HepG2 (cell line): ENCODE measurements around the gene UQCC2. TPM values are rescaled to one million over a fixed set of nuclear protein-coding genes. Genes with fewer than 3 reads are reported as not detected.

Source experiments
- ATAC-seq: fragments of 200-7000 bp; cut with Tn5 transposase; 3 replicates; pipeline ENCODE4 v1.9.1; 2020; ENCODE audit warnings: mild to moderate bottlenecking, moderate library complexity
- BruUV-seq: library from RNA; stranded (reverse); fragments of 400-500 nt; replicated peaks from 2 replicates; lab custom pipeline; 2021; lab: Mats Ljungman, UMichigan
- CTCF ChIA-PET: fragments of 300-600 bp; formaldehyde crosslinking; extraction: SDS; loops from one replicate; lab custom pipeline; 2021; ENCODE audit warnings: low total read pairs, inconsistent platforms, low intra/inter-chr PET ratio; lab: Yijun Ruan, JAX
- POLR2A ChIA-PET: fragments of 350-600 bp; sonication (Branson Sonifier 250); formaldehyde crosslinking; loops from one replicate; lab custom pipeline; 2020; ENCODE audit warnings: antibody characterized with exemption, inconsistent platforms; lab: Yijun Ruan, JAX
- DNase-seq: peaks from one replicate; pipeline ENCODE4 v3.0.0-alpha.2; 2015; ENCODE audit warnings: low spot score
- FAIRE-seq: peaks from 3 replicates; lab custom pipeline; 2011; peaks lifted over from hg19 to GRCh38; lab: Jason Lieb, UNC
- H2AFZ ChIP-seq: one replicate; pipeline ENCODE4 v1.6.1; 2011; ENCODE audit warnings: low read length, inconsistent platforms
- H3K27ac ChIP-seq: fragments of 300-600 bp; 3 replicates; pipeline ENCODE4 v1.8.0; 2011; ENCODE audit warnings: mixed run types, mild to moderate bottlenecking, mixed read lengths, low read length, inconsistent platforms; ENCODE audit not compliant: insufficient read depth; ENCODE audit errors: extremely low read length
- H3K27me3 ChIP-seq, 2 experiments: fragments of 200-600 bp in 1 of 2; 2 replicates in 1 of 2; 3 replicates in 1 of 2; pipeline versions ENCODE4 v1.6.0 to v1.8.0; 2011; ENCODE audit warnings: low read length in 2 of 2, mild to moderate bottlenecking in 2 of 2, moderate library complexity in 2 of 2, inconsistent platforms in 1 of 2; ENCODE audit not compliant: insufficient read depth in 2 of 2, control insufficient read depth in 1 of 2
- H3K36me3 ChIP-seq, 2 experiments: fragments of 200-600 bp in 1 of 2; replicated peaks in 1 of 2; 2 replicates in 1 of 2; 3 replicates in 1 of 2; pipeline versions ENCODE4 v1.5.1 to v1.8.0; 2011; ENCODE audit warnings: low read length in 2 of 2, inconsistent platforms in 1 of 2; ENCODE audit not compliant: insufficient read depth in 2 of 2, control insufficient read depth in 1 of 2
- H3K4me1 ChIP-seq: 2 replicates; pipeline ENCODE4 v1.5.1; 2012; ENCODE audit warnings: low read length, inconsistent platforms; ENCODE audit not compliant: insufficient read depth
- H3K4me2 ChIP-seq: 2 replicates; pipeline ENCODE4 v1.6.0; 2011; ENCODE audit warnings: low read depth, low read length, inconsistent platforms
- H3K4me3 ChIP-seq, 3 experiments: fragments of 200-600 bp in 1 of 3; sonication (generic), shearing (Covaris generic) in 1 of 3; replicated peaks in 1 of 3; 2 replicates each; pipeline ENCODE4 v1.5.1; 2011 to 2016; ENCODE audit warnings: low read length in 3 of 3, inconsistent platforms in 2 of 3, low read depth in 2 of 3, mild to moderate bottlenecking in 2 of 3, control low read depth in 1 of 3, mixed read lengths in 1 of 3; ENCODE audit not compliant: insufficient read depth in 1 of 3
- H3K79me2 ChIP-seq: one replicate; pipeline ENCODE4 v1.6.1; 2011; ENCODE audit warnings: low read length, inconsistent platforms; ENCODE audit not compliant: insufficient read depth
- H3K9ac ChIP-seq: 2 replicates; pipeline ENCODE4 v1.6.0; 2011; ENCODE audit warnings: mild to moderate bottlenecking, low read depth, low read length, inconsistent platforms; ENCODE audit not compliant: insufficient read depth
- H3K9me3 ChIP-seq: 2 replicates; pipeline ENCODE4 v1.5.1; 2012; ENCODE audit warnings: mild to moderate bottlenecking, low read length
- H4K20me1 ChIP-seq: 2 replicates; pipeline ENCODE4 v1.6.0; 2011; ENCODE audit warnings: inconsistent platforms, mild to moderate bottlenecking, low read length, moderate library complexity; ENCODE audit not compliant: insufficient read depth
- AGO1 ChIP-seq: fragments of 200-400 bp; formaldehyde crosslinking; IDR thresholded peaks from 2 replicates; pipeline ENCODE4 v1.6.1; 2017; ENCODE audit warnings: mild to moderate bottlenecking, low read depth, low read length, moderate library complexity; ENCODE audit not compliant: poor library complexity, severe bottlenecking
- CEBPG ChIP-seq: IDR thresholded peaks from 2 replicates; pipeline ENCODE4 v1.6.1; 2016
- ELF4 ChIP-seq: sonication (generic); formaldehyde crosslinking; IDR thresholded peaks from 2 replicates; pipeline ENCODE4 v1.5.0; 2020; ENCODE audit warnings: missing genetic modification reagents, mild to moderate bottlenecking, moderate library complexity, borderline replicate concordance
- MEIS2 ChIP-seq: sonication (generic); formaldehyde crosslinking; IDR thresholded peaks from 2 replicates; pipeline ENCODE4 v1.9.0; 2021; ENCODE audit warnings: mild to moderate bottlenecking, missing genetic modification reagents
- PBX2 ChIP-seq: IDR thresholded peaks from 2 replicates; pipeline ENCODE4 v1.6.1; 2016; ENCODE audit warnings: control low read depth
- SNAI1 ChIP-seq: sonication (generic); formaldehyde crosslinking; IDR thresholded peaks from 2 replicates; pipeline ENCODE4 v1.5.0; 2020; ENCODE audit warnings: mild to moderate bottlenecking, missing genetic modification reagents, borderline replicate concordance
- SP1 ChIP-seq, 2 experiments: fragments of 450-650 bp in 1 of 2; sonication (generic) in 1 of 2; formaldehyde crosslinking in 1 of 2; IDR thresholded peaks; 2 replicates each; pipeline versions ENCODE4 v1.4.0 to v1.6.1; 2016 to 2020; ENCODE audit warnings: missing genetic modification reagents in 1 of 2
- ZIK1 ChIP-seq: sonication (generic); formaldehyde crosslinking; IDR thresholded peaks from 2 replicates; pipeline ENCODE4 v1.5.0; 2020; ENCODE audit warnings: mild to moderate bottlenecking, low read depth, missing genetic modification reagents, borderline replicate concordance
- ZNF101 ChIP-seq: sonication (generic); formaldehyde crosslinking; IDR thresholded peaks from 2 replicates; pipeline ENCODE4 v1.4.0; 2020; ENCODE audit warnings: mild to moderate bottlenecking, low read depth, missing genetic modification reagents, borderline replicate concordance
- ZNF790 ChIP-seq: sonication (generic); formaldehyde crosslinking; IDR thresholded peaks from 2 replicates; pipeline ENCODE4 v1.8.0; 2022; ENCODE audit warnings: missing genetic modification reagents, mild to moderate bottlenecking, borderline replicate concordance
- WGBS: methylation state at CpG from one replicate; pipeline ENCODE4 v1.1.6; 2017; ENCODE audit warnings: low lambda C conversion rate; 5-methylcytosine and 5-hydroxymethylcytosine counted together
- in situ Hi-C: cut with HindIII; loops from 2 replicates; pipeline ENCODE4 v1.10.0; 2017; ENCODE audit warnings: low pct_unique_long_range_greater_than_20kb; ENCODE audit not compliant: extremely low pct_ligation_motif_present
- intact Hi-C: fragments of 100-400 bp; cut with micrococcal nuclease; formaldehyde crosslinking; loops from one replicate; pipeline ENCODE4 v1.10.0; 2022; ENCODE audit not compliant: unreplicated experiment
- polyA plus RNA-seq, 8 experiments: library from polyadenylated mRNA; depleted of rRNA in 3 of 8; stranded (reverse) in 7 of 8; unstranded in 1 of 8; fragments of >200 nt; fragmentation: Illumina TruSeq in 4 of 8; extraction: Trizol in 4 of 8; gene quantifications; 2 replicates each; pipeline versions ENCODE4 v1.2.1 to v1.2.3, GENCODE V29; 2011 to 2016; ENCODE audit warnings: low read depth in 4 of 8, missing spikeins in 1 of 8, mixed read lengths in 1 of 8; ENCODE audit not compliant: insufficient read depth in 1 of 8
- total RNA-seq, 5 experiments: library from RNA; depleted of rRNA; stranded (reverse); fragments of >200 nt; fragmentation: Illumina TruSeq; extraction: Trizol; gene quantifications; 2 replicates each; pipeline ENCODE4 v1.2.3, GENCODE V29; 2016; ENCODE audit warnings: low read depth in 1 of 5
- TF ChIP-seq, protein P1 (sequence below): sonication (generic); formaldehyde crosslinking; IDR thresholded peaks from 2 replicates; pipeline ENCODE4 v1.4.0; 2020; ENCODE audit warnings: missing genetic modification reagents, mild to moderate bottlenecking, borderline replicate concordance
- TF ChIP-seq, protein P2 (sequence below): sonication (generic); formaldehyde crosslinking; IDR thresholded peaks from 2 replicates; pipeline ENCODE4 v1.9.0; 2021; ENCODE audit warnings: mild to moderate bottlenecking, missing genetic modification reagents
- TF ChIP-seq, protein P3 (sequence below): sonication (generic); formaldehyde crosslinking; IDR thresholded peaks from 2 replicates; pipeline ENCODE4 v1.9.0; 2021; ENCODE audit warnings: missing genetic modification reagents, borderline replicate concordance

Gene UQCC2
- total and polyA plus RNA-seq, 2 of the 13 experiments (the other 11 are each of a cell fraction or from before 2014, with no cell fraction given): 82.4 to 238 TPM

GRCh38 chr6:33749401-33749800 lies 37.9 kb upstream of the UQCC2 start:
- POLR2A ChIA-PET: no interaction called here
- BruUV-seq: no TSS peak
- CTCF ChIA-PET: no interaction called here
- H4K20me1 ChIP-seq: no peaks in the 10 kb centered on the region
- intact Hi-C loops: no loop called here
- H3K4me2 ChIP-seq: no peak overlapping the region
- no peak overlapping the region for H2AFZ ChIP-seq
- no peak for FAIRE-seq
- WGBS: 48% methylated on average over 7 of the region's 7 CpGs
- no peak for ATAC-seq
- no peak for DNase-seq
- in situ Hi-C loops: no loop called here
- no peaks in the 10 kb centered on the region for H3K79me2 ChIP-seq
- H3K9me3 ChIP-seq: no peaks in the 10 kb centered on the region
- H3K4me1 ChIP-seq: peaks cover 59% of the 10 kb centered on the region
- H3K9ac ChIP-seq: no peak overlapping the region
- H3K27me3 ChIP-seq: peaks cover 4 to 48% of the 10 kb centered on the region in 2 experiments; a peak in 4 of 5 replicates
- no peak overlapping the region for H3K4me3 ChIP-seq
- H3K36me3 ChIP-seq: no peaks in the 10 kb centered on the region
- H3K27ac ChIP-seq: no peak overlapping the region
- TF ChIP-seq ZIK1 (CRISPR knock-in tag) (no peak), ZNF790 (CRISPR knock-in tag) (no peak), CEBPG (no peak), SNAI1 (no peak), AGO1 (no peak), SP1 (IDR thresholded peaks at IDR 0.05) (no peak), SP1 (CRISPR knock-in tag; IDR thresholded peaks at IDR 0.05) (no peak), ELF4 (CRISPR knock-in tag) (no peak), PBX2 (no peak), MEIS2 (no peak), ZNF101 (CRISPR knock-in tag) (no peak)
- TF ChIP-seq, protein P1, sequence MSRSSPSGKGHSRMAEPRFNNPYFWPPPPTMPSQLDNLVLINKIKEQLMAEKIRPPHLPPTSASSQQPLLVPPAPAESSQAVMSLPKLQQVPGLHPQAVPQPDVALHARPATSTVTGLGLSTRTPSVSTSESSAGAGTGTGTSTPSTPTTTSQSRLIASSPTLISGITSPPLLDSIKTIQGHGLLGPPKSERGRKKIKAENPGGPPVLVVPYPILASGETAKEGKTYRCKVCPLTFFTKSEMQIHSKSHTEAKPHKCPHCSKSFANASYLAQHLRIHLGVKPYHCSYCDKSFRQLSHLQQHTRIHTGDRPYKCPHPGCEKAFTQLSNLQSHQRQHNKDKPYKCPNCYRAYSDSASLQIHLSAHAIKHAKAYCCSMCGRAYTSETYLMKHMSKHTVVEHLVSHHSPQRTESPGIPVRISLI (CRISPR knock-in tag): no peak
- TF ChIP-seq, protein P2, sequence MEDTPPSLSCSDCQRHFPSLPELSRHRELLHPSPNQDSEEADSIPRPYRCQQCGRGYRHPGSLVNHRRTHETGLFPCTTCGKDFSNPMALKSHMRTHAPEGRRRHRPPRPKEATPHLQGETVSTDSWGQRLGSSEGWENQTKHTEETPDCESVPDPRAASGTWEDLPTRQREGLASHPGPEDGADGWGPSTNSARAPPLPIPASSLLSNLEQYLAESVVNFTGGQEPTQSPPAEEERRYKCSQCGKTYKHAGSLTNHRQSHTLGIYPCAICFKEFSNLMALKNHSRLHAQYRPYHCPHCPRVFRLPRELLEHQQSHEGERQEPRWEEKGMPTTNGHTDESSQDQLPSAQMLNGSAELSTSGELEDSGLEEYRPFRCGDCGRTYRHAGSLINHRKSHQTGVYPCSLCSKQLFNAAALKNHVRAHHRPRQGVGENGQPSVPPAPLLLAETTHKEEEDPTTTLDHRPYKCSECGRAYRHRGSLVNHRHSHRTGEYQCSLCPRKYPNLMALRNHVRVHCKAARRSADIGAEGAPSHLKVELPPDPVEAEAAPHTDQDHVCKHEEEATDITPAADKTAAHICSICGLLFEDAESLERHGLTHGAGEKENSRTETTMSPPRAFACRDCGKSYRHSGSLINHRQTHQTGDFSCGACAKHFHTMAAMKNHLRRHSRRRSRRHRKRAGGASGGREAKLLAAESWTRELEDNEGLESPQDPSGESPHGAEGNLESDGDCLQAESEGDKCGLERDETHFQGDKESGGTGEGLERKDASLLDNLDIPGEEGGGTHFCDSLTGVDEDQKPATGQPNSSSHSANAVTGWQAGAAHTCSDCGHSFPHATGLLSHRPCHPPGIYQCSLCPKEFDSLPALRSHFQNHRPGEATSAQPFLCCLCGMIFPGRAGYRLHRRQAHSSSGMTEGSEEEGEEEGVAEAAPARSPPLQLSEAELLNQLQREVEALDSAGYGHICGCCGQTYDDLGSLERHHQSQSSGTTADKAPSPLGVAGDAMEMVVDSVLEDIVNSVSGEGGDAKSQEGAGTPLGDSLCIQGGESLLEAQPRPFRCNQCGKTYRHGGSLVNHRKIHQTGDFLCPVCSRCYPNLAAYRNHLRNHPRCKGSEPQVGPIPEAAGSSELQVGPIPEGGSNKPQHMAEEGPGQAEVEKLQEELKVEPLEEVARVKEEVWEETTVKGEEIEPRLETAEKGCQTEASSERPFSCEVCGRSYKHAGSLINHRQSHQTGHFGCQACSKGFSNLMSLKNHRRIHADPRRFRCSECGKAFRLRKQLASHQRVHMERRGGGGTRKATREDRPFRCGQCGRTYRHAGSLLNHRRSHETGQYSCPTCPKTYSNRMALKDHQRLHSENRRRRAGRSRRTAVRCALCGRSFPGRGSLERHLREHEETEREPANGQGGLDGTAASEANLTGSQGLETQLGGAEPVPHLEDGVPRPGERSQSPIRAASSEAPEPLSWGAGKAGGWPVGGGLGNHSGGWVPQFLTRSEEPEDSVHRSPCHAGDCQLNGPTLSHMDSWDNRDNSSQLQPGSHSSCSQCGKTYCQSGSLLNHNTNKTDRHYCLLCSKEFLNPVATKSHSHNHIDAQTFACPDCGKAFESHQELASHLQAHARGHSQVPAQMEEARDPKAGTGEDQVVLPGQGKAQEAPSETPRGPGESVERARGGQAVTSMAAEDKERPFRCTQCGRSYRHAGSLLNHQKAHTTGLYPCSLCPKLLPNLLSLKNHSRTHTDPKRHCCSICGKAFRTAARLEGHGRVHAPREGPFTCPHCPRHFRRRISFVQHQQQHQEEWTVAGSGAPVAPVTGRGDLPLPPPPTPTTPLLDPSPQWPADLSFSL (CRISPR knock-in tag): no peak
- TF ChIP-seq, protein P3, sequence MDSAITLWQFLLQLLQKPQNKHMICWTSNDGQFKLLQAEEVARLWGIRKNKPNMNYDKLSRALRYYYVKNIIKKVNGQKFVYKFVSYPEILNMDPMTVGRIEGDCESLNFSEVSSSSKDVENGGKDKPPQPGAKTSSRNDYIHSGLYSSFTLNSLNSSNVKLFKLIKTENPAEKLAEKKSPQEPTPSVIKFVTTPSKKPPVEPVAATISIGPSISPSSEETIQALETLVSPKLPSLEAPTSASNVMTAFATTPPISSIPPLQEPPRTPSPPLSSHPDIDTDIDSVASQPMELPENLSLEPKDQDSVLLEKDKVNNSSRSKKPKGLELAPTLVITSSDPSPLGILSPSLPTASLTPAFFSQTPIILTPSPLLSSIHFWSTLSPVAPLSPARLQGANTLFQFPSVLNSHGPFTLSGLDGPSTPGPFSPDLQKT (CRISPR knock-in tag): no peak
